Endodermal cell (in vitro differentiated cells): ENCODE results near the gene ASPA. TPM values are rescaled to one million over a fixed set of nuclear protein-coding genes. Genes with fewer than 3 reads are reported as not detected.

Experiments used
- DNase-seq: peaks from one replicate; pipeline ENCODE4 v3.0.0-alpha.2; 2017
- H3K27ac ChIP-seq: 2 replicates; pipeline ENCODE4 v1.5.1; 2013; ENCODE audit warnings: mild to moderate bottlenecking, low read depth, low read length, moderate library complexity
- H3K27me3 ChIP-seq: 2 replicates; pipeline ENCODE4 v1.6.1; 2013; ENCODE audit warnings: mild to moderate bottlenecking, low read length, moderate library complexity; ENCODE audit not compliant: insufficient read depth, control insufficient read depth, poor library complexity, severe bottlenecking
- H3K36me3 ChIP-seq: 2 replicates; pipeline ENCODE4 v1.7.0; 2013; ENCODE audit warnings: mild to moderate bottlenecking, low read length, moderate library complexity; ENCODE audit not compliant: control insufficient read depth, insufficient read depth
- H3K4me1 ChIP-seq: one replicate; pipeline ENCODE4 v1.7.0; 2013; ENCODE audit warnings: low read length; ENCODE audit not compliant: control insufficient read depth, insufficient read depth
- H3K4me3 ChIP-seq: 2 replicates; pipeline ENCODE4 v1.5.1; 2013; ENCODE audit warnings: mild to moderate bottlenecking, low read length, moderate library complexity
- H3K9ac ChIP-seq: 2 replicates; pipeline ENCODE4 v1.6.1; 2013; ENCODE audit warnings: mild to moderate bottlenecking, low read length, moderate library complexity; ENCODE audit not compliant: poor library complexity, severe bottlenecking; ENCODE audit errors: extremely low read depth
- H3K9me3 ChIP-seq: 2 replicates; pipeline ENCODE4 v1.6.1; 2013; ENCODE audit warnings: mild to moderate bottlenecking, low read length, moderate library complexity; ENCODE audit not compliant: control insufficient read depth
- H3K27ac Mint-ChIP-seq: 2 replicates; pipeline ENCODE4 v1.8.0; 2020; ENCODE audit warnings: mixed read lengths
- H3K27me3 Mint-ChIP-seq: 2 replicates; pipeline ENCODE4 v1.8.0; 2021; ENCODE audit warnings: mild to moderate bottlenecking, mixed read lengths; ENCODE audit not compliant: insufficient read depth
- H3K36me3 Mint-ChIP-seq: 2 replicates; pipeline ENCODE4 v1.8.0; 2020; ENCODE audit warnings: low read depth, mixed read lengths
- H3K4me1 Mint-ChIP-seq: 2 replicates; pipeline ENCODE4 v1.8.0; 2020; ENCODE audit warnings: mixed read lengths
- H3K4me3 Mint-ChIP-seq: 2 replicates; pipeline ENCODE4 v1.8.0; 2020; ENCODE audit warnings: mild to moderate bottlenecking, moderate library complexity, mixed read lengths
- H3K9me3 Mint-ChIP-seq: 2 replicates; pipeline ENCODE4 v1.8.0; 2020; ENCODE audit warnings: mild to moderate bottlenecking, mixed read lengths
- CTCF ChIP-seq: fragments of 200-600 bp; sonication (generic); conservative IDR thresholded peaks from 2 replicates; pipeline ENCODE4 v1.5.0; 2021; ENCODE audit warnings: antibody characterized with exemption, mild to moderate bottlenecking
- WGBS, 2 experiments: methylation state at CpG; one replicate each; pipeline versions ENCODE4 v1.1.5 to v1.1.7; 2013; ENCODE audit warnings: missing lambda C conversion rate in 2 of 2, mixed read lengths in 1 of 2; ENCODE audit not compliant: insufficient coverage in 1 of 2, insufficient read length in 1 of 2; 5-methylcytosine and 5-hydroxymethylcytosine counted together
- total RNA-seq, 2 donors: library from RNA; stranded (reverse); fragmentation: NEBNext Ultra II Directional in 1 of 2; extraction: Animal tissue kit (Norgen Biotek cat#: 25700) in 1 of 2; gene quantifications; 2 replicates in 1 of 2; 3 replicates in 1 of 2; pipeline ENCODE4 v1.2.1, GENCODE V29; 2021

The ASPA gene
- total RNA-seq, 2 donors from 2014 or later, result not detected

- no peak for TF ChIP-seq CTCF
- Histone ChIP-seq H3K27me3 (no peaks in the 10 kb centered on the region), H3K9me3 (peaks cover 9% of the 10 kb centered on the region), H3K4me1 (no peaks in the 10 kb centered on the region), H3K36me3 (no peaks in the 10 kb centered on the region), H3K27ac (no peak overlapping the region), H3K4me3 (no peak overlapping the region), H3K9ac (no peak overlapping the region)
- peaks cover 5% of the 10 kb centered on the region for H3K36me3 Mint-ChIP-seq
- H3K9me3 Mint-ChIP-seq, result peaks cover 23% of the 10 kb centered on the region
- WGBS, 2 experiments, result 89 to 92% methylated on average over 5 to 7 of the region's 7 CpGs
- no peaks in the 10 kb centered on the region for H3K4me1 Mint-ChIP-seq
- no peak overlapping the region for H3K27ac Mint-ChIP-seq
- H3K4me3 Mint-ChIP-seq, result no peak overlapping the region
- DNase-seq, result no peak
- H3K27me3 Mint-ChIP-seq, result peaks cover 3% of the 10 kb centered on the region
Measured at GRCh38 chr17:3497101-3497500, 21.3 kb downstream of the ASPA start.

- DNase-seq, result no peak
Measured at GRCh38 chr17:3501344-3501743, 25.5 kb downstream of the ASPA start.

GRCh38 chr17:3502466-3502865 is 26.7 kb downstream of the ASPA start:
- peaks cover 23% of the 10 kb centered on the region for H3K9me3 Mint-ChIP-seq
- peaks cover 9% of the 10 kb centered on the region for H3K9me3 ChIP-seq
- H3K36me3 ChIP-seq, result no peaks in the 10 kb centered on the region
- no peak for TF ChIP-seq CTCF
- H3K27me3 Mint-ChIP-seq, result peaks cover 3% of the 10 kb centered on the region
- DNase-seq, result no peak
- no peak overlapping the region for H3K27ac ChIP-seq
- H3K4me3 Mint-ChIP-seq, result no peak overlapping the region
- no peaks in the 10 kb centered on the region for H3K27me3 ChIP-seq
- no peaks in the 10 kb centered on the region for H3K4me1 Mint-ChIP-seq
- no peaks in the 10 kb centered on the region for H3K4me1 ChIP-seq
- no peak overlapping the region for H3K4me3 ChIP-seq
- 75 to 76% methylated on average over 4 to 5 of the region's 5 CpGs for WGBS, 2 experiments
- peaks cover 5% of the 10 kb centered on the region for H3K36me3 Mint-ChIP-seq
- H3K27ac Mint-ChIP-seq, result no peak overlapping the region
- H3K9ac ChIP-seq, result no peak overlapping the region

More at GRCh38 chr17:3501344-3501743, 25.5 kb downstream of the ASPA start:
- peaks cover 5% of the 10 kb centered on the region for H3K36me3 Mint-ChIP-seq
- H3K4me3 Mint-ChIP-seq, result no peak overlapping the region
- no peaks in the 10 kb centered on the region for H3K4me1 Mint-ChIP-seq
- TF ChIP-seq CTCF, result no peak
- Histone ChIP-seq H3K27me3 (no peaks in the 10 kb centered on the region), H3K4me1 (no peaks in the 10 kb centered on the region), H3K9me3 (peaks cover 9% of the 10 kb centered on the region), H3K4me3 (no peak overlapping the region), H3K36me3 (no peaks in the 10 kb centered on the region), H3K9ac (no peak overlapping the region), H3K27ac (no peak overlapping the region)
- 80 to 86% methylated on average over 5 of the region's 5 CpGs for WGBS, 2 experiments
- H3K9me3 Mint-ChIP-seq, result peaks cover 23% of the 10 kb centered on the region
- H3K27ac Mint-ChIP-seq, result no peak overlapping the region
- H3K27me3 Mint-ChIP-seq, result peaks cover 3% of the 10 kb centered on the region
